ENCODE results near the gene RIOK3. TPM values are rescaled to one million over a fixed set of nuclear protein-coding genes. Genes with fewer than 3 reads are reported as not detected.
A peak's percentile ranks its signal among the peaks of the same experiment; 100 is the strongest.
"Not testable (repeated sequence)": the region's sequence is repeated elsewhere in the genome, so short reads cannot be mapped to it uniquely, and the experiment has no call there.

RIOK3 gene
- total RNA-seq, 1 experiment from 2014 or later, result 61.7 TPM

GRCh38 chr18:23451011-23451410 lies 2.1 kb upstream of the RIOK3 start:
- DNase-seq (ENCODE audit: low read depth), result no peak

GRCh38 chr18:23451491-23451890 lies 1.6 kb upstream of the RIOK3 start:
- no peak for DNase-seq (ENCODE audit: low read depth)

DNA sequence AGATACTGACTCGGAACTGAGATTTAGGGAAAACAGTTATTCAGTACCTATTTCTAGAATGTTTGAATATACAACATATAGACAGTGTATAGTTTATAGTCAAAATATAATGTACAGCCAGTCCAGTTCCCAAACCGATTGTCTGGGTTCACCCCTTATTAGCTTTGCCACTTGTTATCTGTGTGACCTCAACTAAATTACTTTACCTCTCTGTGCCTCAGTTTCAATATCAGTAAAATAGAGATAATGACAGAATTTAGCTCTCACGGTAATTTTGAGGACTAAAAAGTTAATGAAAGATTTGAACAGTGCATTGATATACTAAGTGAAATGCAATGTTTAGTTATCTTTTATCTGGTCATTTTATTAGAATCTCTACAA lies 750 bp upstream of the RIOK3 start:
- DNase-seq (ENCODE audit: low read depth), result no peak

GRCh38 chr18:23453680-23454058 lies 582 bp downstream of the RIOK3 start:
- peak; percentile 69 for DNase-seq (ENCODE audit: low read depth)

DNA sequence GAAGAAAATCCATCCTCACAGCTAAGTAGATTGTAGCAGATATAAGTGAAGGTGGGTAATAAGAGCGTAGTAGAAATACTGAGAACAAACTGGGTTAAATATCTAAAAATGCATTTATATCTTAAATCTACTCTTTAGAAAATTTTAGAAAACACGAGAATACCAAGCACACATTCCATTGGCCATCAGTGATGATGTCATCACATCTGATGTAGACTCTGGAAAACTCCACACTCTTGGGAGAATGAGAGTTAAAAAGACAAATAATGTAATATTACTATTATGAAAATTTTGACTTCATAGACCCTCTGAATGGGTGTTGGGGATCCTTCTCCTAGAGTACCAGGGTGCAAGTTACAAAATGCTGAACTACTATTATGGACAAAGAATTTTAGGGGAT lies 3.7 kb downstream of the RIOK3 start:
- DNase-seq (ENCODE audit: low read depth), result no peak

GRCh38 chr18:23458830-23459529 lies 5.9 kb downstream of the RIOK3 start:
- DNase-seq (ENCODE audit: low read depth), result no peak

DNA sequence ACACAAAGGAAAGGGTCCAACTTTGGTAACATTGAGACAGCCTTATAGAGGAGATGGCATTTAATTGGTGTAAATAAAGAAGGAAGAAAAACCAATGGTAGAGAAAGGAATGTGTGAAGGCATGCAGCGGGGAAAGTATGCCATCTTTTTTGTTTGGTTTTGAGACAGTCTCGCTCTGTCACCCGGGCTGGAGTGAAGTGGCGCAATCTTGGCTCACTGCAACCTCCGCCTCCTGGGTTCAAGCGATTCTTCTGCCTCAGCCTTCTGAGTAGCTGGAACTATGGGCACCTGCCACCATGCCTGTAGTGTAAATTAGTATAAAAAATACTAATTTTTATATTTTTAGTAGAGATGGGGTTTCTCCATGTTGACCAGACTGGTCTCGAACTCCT lies 6.4 kb downstream of the RIOK3 start:
- no peak for DNase-seq (ENCODE audit: low read depth)

- no peak for DNase-seq (ENCODE audit: low read depth)
These were observed 7.5 kb downstream of the RIOK3 start for GRCh38 chr18:23460285-23461273.

- no peak for DNase-seq (ENCODE audit: low read depth)
These were observed 9.8 kb downstream of the RIOK3 start for GRCh38 chr18:23462876-23463275.

DNA sequence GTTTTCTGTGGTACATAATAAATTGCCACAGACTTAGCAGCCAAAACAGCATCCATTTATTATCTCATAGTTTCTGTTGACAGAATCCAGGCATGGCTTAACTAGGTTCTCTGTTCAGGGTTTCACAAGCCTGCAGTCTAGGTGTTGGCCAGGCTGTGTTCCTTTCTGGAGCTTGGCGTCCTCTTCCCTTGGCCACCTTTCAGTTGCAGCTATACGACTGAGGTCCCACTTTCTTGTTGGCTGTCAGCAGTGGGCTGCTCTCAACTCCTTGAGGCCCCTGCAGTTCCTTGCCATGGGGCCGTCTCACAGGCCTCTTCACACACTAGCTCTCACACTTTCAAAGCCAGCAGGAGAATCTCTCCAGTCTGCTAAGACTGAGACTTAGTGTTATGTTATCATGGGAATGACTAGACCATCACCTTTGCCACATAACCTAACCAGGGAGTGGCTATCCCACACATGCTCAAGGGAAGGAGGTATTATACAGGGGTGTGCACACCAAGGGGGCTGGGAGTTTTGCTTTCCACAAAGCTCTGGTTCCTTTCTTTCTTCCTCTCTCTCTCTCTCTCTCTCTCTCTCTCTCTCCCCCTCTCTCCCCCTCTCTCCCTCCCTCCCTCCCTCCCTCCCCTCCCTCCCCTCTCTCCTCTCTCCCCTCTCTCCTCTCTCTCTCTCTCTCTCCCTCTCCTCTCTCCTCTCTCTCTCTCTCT lies 15.8 kb downstream of the RIOK3 start:
- DNase-seq (ENCODE audit: low read depth), result no peak

GRCh38 chr18:23470620-23471387 lies 17.7 kb downstream of the RIOK3 start:
- no peak for DNase-seq (ENCODE audit: low read depth)

- no peak for DNase-seq (ENCODE audit: low read depth)
These were observed 18.4 kb downstream of the RIOK3 start for GRCh38 chr18:23471486-23471885.

- no peak for DNase-seq (ENCODE audit: low read depth)
These were observed 26.9 kb downstream of the RIOK3 start for GRCh38 chr18:23479829-23480505.

DNA sequence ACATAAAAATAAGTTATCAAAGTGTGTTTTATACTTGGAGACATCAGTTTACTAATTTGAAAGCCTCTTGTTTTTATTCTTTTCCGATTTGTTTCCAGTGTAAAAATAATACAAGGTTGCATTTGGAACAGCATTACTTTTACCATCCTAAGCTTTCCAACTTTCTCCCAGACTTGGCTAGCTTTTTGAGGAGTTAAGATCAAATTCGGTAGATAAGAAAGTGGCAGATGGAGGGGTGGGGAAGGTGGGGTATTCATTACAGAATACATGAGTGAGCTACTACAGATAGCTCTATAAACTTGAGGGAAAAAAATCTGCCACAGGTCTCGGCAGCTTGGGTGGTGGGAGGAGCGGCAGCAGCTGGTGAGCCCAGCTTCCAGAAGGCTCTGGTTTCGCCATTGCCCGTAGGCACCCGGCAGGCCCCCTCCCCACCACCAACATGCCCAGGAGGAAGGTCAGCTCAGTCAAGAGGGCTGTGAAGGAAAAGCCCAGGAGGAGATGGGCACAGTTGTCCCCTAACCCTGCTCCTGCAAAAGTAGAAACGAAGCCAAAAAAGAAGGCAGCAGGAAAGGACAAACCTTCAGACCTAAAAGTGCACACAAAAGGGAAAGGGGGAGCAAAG lies 31.6 kb downstream of the RIOK3 start:
- DNase-seq (ENCODE audit: low read depth), result no peak

GRCh38 chr18:23485386-23485785 lies 32.3 kb downstream of the RIOK3 start:
- no peak for DNase-seq (ENCODE audit: low read depth)

DNA sequence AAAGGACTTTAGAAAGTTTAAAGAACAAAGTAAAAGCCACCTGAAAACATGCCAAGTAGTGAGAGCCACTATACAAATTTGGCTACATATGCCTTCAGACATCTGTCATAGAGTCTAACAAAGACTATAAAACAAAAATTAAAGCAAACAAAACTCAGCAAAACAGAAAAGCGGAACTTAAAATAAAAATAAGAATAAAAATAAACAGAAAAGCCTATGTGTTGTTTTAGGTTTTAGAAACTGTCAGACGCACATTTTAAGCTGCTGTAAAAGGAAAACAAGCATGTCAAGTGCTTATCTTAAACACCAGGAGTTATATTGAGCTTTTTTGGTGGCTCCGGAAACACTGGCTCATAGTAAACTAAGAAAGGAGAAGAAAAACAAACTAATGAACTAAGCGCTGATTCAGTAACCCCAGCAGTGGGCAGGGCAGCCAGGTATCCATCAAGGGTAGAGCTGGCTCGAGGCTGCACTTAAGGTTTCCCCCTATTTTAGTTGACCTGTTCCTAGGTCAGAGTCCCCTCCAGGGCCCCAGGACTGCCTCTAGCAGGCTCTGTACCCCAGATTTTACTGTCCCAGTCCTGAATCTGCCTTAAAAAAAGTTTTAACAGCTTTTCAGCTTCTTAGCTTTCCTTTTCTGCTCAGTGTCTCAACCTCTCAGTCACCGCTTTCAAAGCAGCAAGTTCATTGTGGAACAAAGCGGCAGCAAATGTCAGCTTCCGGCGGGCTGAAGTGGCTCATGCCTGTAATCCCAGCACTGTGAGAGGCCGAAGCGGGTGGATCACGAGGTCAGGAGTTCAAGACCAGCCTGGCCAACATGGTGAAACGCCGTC lies 34.9 kb downstream of the RIOK3 start:
- DNase-seq (ENCODE audit: low read depth), result peak; percentile 70

GRCh38 chr18:23489586-23489985 lies 36.5 kb downstream of the RIOK3 start:
- DNase-seq (ENCODE audit: low read depth), result not testable (repeated sequence)

GRCh38 chr18:23493654-23494053 lies 40.6 kb downstream of the RIOK3 start:
- DNase-seq (ENCODE audit: low read depth), result no peak

GRCh38 chr18:23494992-23495391 lies 41.9 kb downstream of the RIOK3 start:
- DNase-seq (ENCODE audit: low read depth), result no peak

Measured in M059J (cell line).